COLO668 (cell line): ENCODE data around the gene SKOR2.
"Not testable (repeated sequence)": the region's sequence is repeated elsewhere in the genome, so short reads cannot be mapped to it uniquely, and the experiment has no call there.

Experiments used
- DNase-seq: peaks from one replicate; lab custom pipeline; 2025; ENCODE audit not compliant: unreplicated experiment; lab: John Stamatoyannopoulos, UW

SKOR2 gene

DNA sequence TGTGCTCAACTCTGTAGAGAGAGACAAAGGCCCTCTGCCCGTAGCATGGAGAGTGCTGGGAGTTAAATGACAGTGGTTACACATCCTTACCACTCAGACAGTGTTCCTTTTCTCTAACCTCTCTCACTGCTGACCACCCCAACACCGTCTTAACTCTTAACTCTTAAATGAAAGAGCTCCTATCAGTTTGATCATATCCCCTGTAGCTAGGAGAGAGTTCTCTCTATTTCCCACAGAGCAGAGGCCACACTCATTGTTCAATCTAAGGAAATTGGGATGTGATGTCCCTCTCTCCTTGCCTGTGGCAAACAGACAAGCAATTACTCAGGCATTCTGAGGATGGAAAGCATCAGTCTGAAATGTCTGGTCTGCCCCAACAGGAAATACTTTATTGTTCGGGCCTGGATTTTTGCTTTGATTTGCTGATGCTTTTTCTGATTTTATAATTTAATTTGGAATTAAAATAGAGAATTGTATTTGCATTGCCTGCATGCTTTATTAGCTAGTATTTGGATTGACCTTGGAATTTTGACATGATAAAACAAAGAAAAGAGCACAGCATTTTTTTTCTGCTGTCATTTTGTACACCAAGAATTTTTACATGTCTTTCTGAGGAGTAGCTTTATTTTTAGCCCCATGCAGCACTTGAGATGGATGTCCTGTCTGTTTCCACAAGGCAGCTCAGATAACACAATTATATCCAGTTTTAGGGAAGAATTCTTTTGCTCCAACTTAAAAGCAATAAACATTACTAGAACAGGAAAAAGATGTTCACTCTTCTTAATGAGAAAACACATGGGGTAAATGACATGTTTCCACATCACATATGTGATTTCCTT, 47.6 kb downstream of the SKOR2 start:
- DNase-seq = no peak

- not testable (repeated sequence) for DNase-seq
Measured at GRCh38 chr18:47195961-47196360, 55.5 kb downstream of the SKOR2 start.

GRCh38 chr18:47191961-47192360, 59.5 kb downstream of the SKOR2 start:
- DNase-seq = no peak

DNA sequence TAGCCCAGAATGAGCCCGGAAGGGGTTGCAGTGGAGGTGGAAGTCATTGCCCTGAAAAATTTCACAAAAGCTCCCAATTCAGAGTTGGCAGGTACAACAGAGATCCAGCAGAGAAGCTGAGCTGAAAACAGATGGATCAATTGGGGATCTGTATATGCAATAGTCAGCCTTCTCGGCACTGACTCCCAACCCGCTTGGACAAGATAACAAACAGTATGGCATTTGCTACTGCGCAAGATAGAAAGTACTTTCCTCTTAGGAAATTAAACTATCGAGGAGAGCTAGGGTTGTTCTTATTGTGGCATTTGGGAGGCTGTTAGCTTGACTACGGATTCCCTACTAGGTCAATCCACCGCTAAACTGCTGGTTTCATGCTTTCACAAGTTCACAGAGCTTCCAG, 63.7 kb downstream of the SKOR2 start:
- DNase-seq = no peak

GRCh38 chr18:47184419-47185050, 66.9 kb downstream of the SKOR2 start:
- DNase-seq = peak; percentile 17

DNA sequence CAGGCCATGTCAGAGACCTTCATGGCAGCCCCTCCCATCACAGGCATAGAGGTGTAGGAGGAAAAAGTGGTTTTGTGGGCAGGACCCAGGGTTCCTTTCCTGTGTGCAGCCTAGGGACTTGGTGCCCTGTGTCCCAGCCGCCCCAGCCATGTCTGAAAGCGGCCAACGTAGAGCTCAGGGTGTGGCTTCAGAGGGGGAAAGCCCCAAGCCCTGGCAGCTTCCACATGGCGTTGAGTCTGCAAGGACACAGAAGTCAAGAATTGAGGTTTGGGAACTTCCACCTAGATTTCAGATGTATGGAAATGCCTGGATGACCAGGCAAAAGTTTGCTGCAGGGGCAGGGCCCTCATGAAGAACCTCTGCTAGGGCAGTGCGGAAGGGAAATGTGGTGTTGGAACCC, 69.3 kb downstream of the SKOR2 start:
- DNase-seq = not testable (repeated sequence)

DNA sequence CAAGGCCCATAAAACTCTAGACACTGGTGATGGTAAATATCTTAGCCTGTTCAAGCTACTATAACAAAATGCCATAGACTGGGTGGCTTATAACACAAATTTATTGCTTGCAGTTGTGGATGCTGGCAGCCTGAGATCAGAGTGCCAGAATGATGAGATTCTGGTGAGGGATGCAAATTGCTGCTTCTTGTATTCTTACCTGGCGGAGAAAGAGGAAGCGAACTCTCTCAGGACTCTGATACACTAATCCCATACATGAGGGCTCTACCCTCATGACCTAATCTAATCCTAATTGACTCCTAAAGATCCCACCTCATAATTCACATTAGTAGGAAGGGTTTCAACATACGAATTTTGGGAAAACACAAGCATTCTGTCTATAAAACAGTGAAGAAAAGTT, 70.7 kb downstream of the SKOR2 start:
- DNase-seq = no peak

GRCh38 chr18:47179520-47179919, 71.9 kb downstream of the SKOR2 start:
- no peak for DNase-seq

DNA sequence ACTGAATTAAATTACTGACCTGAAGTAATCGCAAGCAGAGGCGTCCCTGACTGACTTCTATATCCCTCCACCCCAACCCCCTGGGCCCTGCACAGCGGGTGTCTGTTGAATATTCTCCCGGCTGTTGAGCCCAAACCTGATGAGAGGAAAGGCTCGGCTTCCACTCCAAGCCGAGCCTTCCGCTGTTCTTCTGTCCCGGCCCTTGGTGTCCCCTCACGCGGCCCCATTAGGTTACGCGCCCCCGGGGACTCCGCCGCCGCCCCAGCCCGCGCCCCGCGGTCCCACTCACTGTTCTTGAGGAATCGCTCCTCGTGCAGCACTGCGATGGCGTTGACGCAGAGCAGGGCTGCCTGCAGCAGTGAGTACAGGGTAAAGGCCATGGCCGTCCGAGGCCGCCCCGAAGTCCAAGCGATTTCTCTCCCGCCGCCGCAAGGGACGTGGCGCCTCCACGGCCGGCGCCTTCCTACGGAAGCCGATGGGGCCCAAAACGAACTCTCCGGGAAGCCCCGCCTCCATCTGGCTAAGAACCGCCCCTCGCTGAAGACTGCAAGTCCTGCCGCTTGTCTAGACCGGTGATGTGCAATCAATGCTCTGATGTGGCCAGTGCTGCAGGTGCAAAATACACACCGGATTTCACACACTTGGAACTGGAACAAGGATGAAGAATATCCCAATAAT, 75.4 kb downstream of the SKOR2 start, which contains the start of gene IER3IP1:
IER3IP1 (minus strand) TSS at position 467 of the 678 bp plus-strand sequence; CDS start at position 380, 87 bp downstream.
- peak; percentile 95 for DNase-seq

DNA sequence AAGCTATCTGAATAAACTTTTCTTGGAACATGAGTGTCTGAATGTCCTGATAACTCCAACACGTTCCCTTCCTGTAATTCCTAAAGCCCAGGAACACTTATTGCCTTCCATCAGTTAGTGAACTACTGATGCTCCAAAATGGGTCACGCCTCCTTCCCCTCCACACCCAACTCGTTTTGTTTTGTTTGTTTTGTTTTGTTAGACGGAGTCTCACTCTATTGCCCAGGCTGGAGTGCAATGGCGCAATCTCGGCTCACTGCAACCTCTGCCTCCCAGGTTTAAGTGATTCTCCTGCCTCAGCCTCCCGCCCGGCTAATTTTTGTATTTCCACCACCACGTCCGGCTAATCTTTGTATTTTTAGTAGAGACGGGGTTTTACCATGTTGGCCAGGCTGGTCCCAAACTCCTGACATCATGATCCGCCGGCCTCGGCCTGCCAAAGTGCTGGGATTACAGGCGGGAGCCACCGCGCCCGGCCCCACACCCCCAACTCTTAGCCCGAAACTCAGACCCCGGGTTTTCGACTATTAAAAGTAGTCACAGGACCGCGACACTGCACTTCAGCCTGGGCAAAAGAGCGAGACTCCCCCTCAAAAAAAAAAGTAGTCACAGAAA, 76.1 kb downstream of the SKOR2 start:
- peak; percentile 34 for DNase-seq

GRCh38 chr18:47174545-47175116, 76.8 kb downstream of the SKOR2 start:
- DNase-seq = no peak

DNA sequence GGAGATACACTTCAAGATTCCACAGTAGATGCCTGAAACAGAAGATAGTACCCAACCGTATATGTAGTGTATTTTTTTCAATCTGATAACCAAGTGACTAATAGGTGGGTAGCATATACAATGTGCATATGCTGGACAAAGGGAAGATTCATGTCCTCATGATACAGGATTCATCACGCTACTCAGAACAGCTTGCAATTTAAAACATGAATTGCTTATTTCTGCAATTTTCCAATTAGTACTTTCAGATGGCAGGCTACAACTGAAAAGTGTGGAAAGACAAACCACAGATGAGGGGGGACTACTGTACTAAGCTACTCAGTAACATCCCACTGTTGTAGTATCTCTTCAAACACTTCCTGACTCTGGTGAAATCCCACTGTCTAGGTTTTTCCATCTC, 79.0 kb downstream of the SKOR2 start:
- no peak for DNase-seq

DNA sequence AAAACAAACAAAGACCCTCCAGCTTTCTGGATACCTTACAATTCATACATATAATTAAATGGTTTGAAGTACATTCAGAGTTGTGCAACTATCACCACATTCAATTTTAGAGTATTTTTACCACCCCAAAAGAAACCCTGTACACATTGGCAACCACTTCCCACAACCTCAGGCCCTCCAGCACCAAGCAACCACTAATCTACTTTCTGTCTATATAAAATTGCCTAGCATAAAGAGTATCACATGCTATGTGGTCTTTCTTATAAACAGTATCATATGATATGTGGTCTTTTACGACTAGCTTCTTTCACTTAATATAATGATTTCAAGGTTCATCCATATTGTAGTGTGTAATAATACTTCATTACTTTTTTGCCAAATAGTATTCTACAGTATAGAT, 82.5 kb downstream of the SKOR2 start:
- no peak for DNase-seq

DNA sequence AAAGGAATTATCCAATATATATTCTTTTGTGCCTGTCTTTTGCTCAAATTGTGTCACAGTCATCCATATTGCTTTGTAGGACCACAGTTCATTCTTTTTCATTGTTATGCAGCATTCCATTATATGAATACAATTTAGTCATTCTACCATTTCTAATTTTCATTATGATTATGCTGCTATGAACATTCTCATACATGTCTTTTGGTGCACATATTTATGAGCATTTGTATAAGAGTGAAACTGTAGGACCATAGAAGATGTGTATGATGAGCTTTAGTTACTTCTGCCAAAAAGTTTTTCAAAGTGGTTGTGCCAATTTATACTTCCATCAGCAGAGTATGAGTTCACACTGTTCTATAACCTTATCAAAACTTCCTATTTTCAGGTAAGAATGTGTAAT, 83.0 kb downstream of the SKOR2 start:
- DNase-seq = no peak

DNA sequence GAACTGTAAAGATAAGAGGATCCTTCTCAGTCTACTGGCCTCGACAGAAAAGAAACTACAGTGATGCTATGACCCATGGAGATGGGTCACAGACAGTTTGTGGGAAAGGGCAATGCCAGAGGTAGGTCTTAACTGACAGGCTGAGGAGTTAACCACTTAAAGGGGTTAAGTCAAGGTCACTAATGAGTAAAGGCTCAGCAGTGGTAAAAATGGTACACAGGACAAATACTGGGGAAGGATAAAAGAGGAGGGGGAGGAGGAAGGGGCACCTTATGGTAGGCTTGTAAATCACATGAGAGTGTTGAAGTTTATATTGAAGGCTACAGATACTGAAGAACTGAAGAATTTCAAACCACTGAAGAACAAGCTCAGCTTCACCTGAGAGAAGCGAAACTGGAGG, 85.2 kb downstream of the SKOR2 start:
- no peak for DNase-seq

DNA sequence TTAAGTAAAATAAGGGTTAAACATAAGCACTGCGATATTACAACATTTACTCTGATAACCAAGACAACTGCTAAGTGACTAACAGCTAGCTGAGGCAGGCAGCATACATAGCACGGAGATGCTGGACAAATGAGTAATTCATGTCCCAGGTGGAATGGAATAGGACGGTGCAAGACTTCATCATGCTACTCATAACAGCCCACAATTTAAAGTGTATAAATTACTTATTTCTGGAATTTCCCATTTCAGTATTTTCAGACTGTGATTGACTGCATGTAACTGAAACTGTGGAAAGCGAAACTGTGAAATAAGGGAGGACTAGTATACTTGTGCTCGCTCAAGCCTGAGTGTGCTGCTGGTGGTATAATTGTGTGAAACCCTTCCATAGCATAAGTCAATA, 88.2 kb downstream of the SKOR2 start:
- no peak for DNase-seq

GRCh38 chr18:47160256-47160655, 91.2 kb downstream of the SKOR2 start:
- no peak for DNase-seq

DNA sequence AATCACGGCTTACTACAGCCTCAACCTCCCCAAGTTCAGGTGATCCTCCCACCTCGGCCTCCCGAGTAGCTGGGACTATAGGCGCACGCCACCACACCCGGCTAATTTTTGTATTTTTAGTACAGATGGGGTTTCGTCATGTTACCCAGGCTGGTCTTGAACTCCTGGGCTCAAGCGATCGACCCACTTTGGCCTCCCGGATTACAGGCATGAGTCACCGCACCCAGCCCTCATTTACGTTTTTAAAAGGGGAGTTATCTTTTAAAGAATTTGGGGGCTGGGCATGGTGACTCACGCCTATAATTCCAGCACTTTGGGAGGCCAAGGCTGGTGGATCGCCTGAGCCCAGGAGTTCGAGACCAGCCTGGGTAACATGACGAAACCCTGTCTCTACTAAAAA, 93.1 kb downstream of the SKOR2 start:
- DNase-seq = not testable (repeated sequence)
